ENCODE results near the gene DNASE1L2. TPM values are rescaled to one million over a fixed set of nuclear protein-coding genes. Genes with fewer than 3 reads are reported as not detected.

The DNASE1L2 gene
- 1.6 and 2.2 TPM in 2 replicates for total RNA-seq

GRCh38 chr16:2236337-2237101 lies at the start of gene DNASE1L2:
TSS of gene DNASE1L2 (plus strand) at chr16:2236444. CDS start at chr16:2236817, 373 bp downstream.
- Mint-ChIP-seq H3K27ac (no peak within 1 kb of the TSS), H3K36me3 (ENCODE audit: low read depth) (peaks cover 5% of the 10 kb centered on the region), H3K27me3 (ENCODE audit: insufficient read depth) (peaks cover 2% of the 10 kb centered on the region), H3K9me3 (no peaks in the 10 kb centered on the region), H3K4me1 (ENCODE audit: low read depth) (no peaks in the 10 kb centered on the region), H3K4me3 (no peak within 1 kb of the TSS)
- intact Hi-C loops (cut with micrococcal nuclease), result no loop called here
- no peak for DNase-seq (ENCODE audit: low spot score)

DNA sequence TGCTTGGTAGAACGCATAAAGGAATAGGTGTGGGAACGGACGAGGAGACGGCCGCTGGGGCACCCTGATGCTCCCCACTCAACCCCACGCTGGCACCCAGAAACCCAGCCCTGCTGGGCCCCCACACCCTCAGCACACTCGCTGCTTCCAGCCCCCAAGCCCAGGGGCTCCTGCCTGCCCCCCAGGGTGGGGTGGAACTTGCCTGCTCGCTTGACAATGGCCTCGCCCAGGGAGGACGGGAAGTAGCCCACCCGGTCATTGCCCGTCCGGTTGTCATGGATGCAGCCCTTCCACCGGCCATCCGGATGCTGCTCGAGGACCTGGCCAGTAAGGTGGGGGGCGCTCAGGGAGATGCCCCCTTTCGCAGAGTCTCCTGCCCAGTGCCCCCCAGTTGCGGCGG lies 49.7 kb upstream of the DNASE1L2 start:
- Mint-ChIP-seq H3K9me3 (no peaks in the 10 kb centered on the region), H3K4me1 (ENCODE audit: low read depth) (no peaks in the 10 kb centered on the region), H3K27ac (no peak overlapping the region), H3K36me3 (ENCODE audit: low read depth) (no peaks in the 10 kb centered on the region), H3K4me3 (no peak overlapping the region), H3K27me3 (ENCODE audit: insufficient read depth) (no peaks in the 10 kb centered on the region)
- intact Hi-C loops (cut with micrococcal nuclease), result no loop called here
- no peak for DNase-seq (ENCODE audit: low spot score)

GRCh38 chr16:2187212-2187611 lies 49.0 kb upstream of the DNASE1L2 start:
- intact Hi-C loops (cut with micrococcal nuclease), result no loop called here
- H3K4me1 Mint-ChIP-seq (ENCODE audit: low read depth), result no peaks in the 10 kb centered on the region
- H3K4me3 Mint-ChIP-seq, result no peak overlapping the region
- no peaks in the 10 kb centered on the region for H3K9me3 Mint-ChIP-seq
- H3K27me3 Mint-ChIP-seq (ENCODE audit: insufficient read depth), result peaks cover under 1% of the 10 kb centered on the region
- H3K36me3 Mint-ChIP-seq (ENCODE audit: low read depth), result no peaks in the 10 kb centered on the region
- no peak overlapping the region for H3K27ac Mint-ChIP-seq
- DNase-seq (ENCODE audit: low spot score), result no peak

GRCh38 chr16:2188395-2188794 lies 47.8 kb upstream of the DNASE1L2 start:
- Mint-ChIP-seq H3K9me3 (no peaks in the 10 kb centered on the region), H3K36me3 (ENCODE audit: low read depth) (no peaks in the 10 kb centered on the region), H3K4me1 (ENCODE audit: low read depth) (no peaks in the 10 kb centered on the region), H3K27ac (no peak overlapping the region), H3K27me3 (ENCODE audit: insufficient read depth) (peaks cover 5% of the 10 kb centered on the region), H3K4me3 (no peak overlapping the region)
- no peak for DNase-seq (ENCODE audit: low spot score)
- intact Hi-C loops (cut with micrococcal nuclease), result no loop called here

DNA sequence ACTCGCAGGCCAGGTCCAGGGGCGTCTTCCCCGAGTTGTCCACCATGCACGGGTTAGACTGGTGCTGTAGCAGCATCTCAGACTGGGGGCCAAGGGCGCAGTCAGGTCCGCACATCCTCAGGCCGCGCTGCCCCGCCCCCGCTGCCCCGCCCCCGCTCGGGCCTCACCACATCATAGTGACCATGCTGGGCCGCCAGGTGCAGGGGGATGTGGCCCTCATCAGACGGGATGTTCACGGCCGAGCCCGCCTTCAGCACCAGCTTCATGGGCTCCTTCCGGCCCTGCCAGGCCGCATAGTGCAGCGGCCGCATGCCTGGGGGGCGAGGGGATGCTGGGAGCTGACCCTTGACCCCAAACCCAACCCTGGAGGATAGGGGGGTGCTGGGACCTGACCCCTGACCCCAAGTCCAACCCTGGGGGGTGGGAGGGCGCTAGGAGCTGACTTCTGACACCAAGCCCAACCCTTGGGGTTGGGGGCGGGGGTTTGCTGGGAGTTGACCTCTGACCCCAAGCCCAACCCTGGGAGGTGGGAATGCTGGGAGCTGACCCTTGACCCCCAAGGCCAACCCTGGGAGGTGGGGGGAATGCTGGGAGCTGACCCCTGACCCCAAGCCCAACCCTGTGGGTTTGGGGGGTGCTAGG lies 46.9 kb upstream of the DNASE1L2 start:
- Mint-ChIP-seq H3K9me3 (no peaks in the 10 kb centered on the region), H3K27ac (no peak overlapping the region), H3K27me3 (ENCODE audit: insufficient read depth) (peaks cover 9% of the 10 kb centered on the region), H3K4me1 (ENCODE audit: low read depth) (no peaks in the 10 kb centered on the region), H3K36me3 (ENCODE audit: low read depth) (no peaks in the 10 kb centered on the region), H3K4me3 (no peak overlapping the region)
- intact Hi-C loops (cut with micrococcal nuclease), result no loop called here
- no peak for DNase-seq (ENCODE audit: low spot score)

GRCh38 chr16:2190002-2190658 lies 46.1 kb upstream of the DNASE1L2 start:
- Mint-ChIP-seq H3K4me3 (no peak overlapping the region), H3K9me3 (no peaks in the 10 kb centered on the region), H3K27me3 (ENCODE audit: insufficient read depth) (peaks cover 15% of the 10 kb centered on the region), H3K4me1 (ENCODE audit: low read depth) (no peaks in the 10 kb centered on the region), H3K36me3 (ENCODE audit: low read depth) (no peaks in the 10 kb centered on the region), H3K27ac (no peak overlapping the region)
- intact Hi-C loops (cut with micrococcal nuclease), result loop anchor here (10.0 kb wide), 1 partner anchor 235 kb away; the partner anchor contains the start of gene CCNF
- DNase-seq (ENCODE audit: low spot score), result no peak

DNA sequence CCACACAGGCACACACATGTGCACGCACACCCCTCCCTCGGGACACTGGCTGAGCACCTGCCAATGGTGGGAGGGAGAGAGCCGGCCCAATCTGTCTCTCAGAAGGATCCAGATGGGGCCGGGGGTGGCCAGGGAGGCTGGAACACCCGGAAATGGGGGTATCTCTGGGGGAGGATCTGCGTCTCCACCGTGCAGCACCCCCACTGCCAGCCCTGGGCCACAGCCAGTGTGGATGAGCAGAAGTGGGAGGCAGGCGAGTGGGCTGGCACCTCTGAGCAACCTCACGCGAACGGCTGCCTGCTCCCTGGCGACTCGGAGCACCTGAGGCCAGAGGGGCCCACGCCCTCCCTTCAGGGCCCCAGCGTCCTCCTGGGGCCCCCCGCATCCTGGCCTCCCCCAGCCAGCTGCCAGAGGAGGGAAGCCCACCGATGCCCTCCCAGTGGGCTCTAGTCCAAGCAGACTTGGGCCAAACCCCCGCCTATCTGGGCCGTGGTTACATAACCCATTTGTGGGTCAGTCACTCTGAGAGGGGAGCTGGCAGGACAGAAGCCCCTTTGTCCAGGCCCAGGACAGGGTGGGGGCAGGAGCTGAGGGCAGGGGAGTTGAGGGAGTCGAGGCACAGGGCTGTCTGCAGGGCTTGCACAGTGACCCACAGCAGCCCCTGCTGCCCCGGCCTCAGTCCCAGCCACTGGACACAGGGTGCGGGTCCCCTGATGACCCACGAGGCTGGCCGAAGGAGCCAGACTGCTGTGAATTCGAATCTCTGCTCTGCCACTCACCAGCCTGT lies 45.4 kb upstream of the DNASE1L2 start:
- intact Hi-C loops (cut with micrococcal nuclease), result loop anchor here (10.0 kb wide), 1 partner anchor 234 kb away; the partner anchor contains the start of gene CCNF
- peaks cover 15% of the 10 kb centered on the region for H3K27me3 Mint-ChIP-seq (ENCODE audit: insufficient read depth)
- H3K27ac Mint-ChIP-seq, result no peak overlapping the region
- DNase-seq (ENCODE audit: low spot score), result no peak
- no peaks in the 10 kb centered on the region for H3K36me3 Mint-ChIP-seq (ENCODE audit: low read depth)
- no peaks in the 10 kb centered on the region for H3K9me3 Mint-ChIP-seq
- H3K4me3 Mint-ChIP-seq, result no peak overlapping the region
- H3K4me1 Mint-ChIP-seq (ENCODE audit: low read depth), result no peaks in the 10 kb centered on the region

GRCh38 chr16:2191446-2191706 lies 44.9 kb upstream of the DNASE1L2 start:
- Mint-ChIP-seq H3K36me3 (ENCODE audit: low read depth) (no peaks in the 10 kb centered on the region), H3K4me3 (no peak overlapping the region), H3K27ac (no peak overlapping the region), H3K4me1 (ENCODE audit: low read depth) (no peaks in the 10 kb centered on the region), H3K27me3 (ENCODE audit: insufficient read depth) (peaks cover 15% of the 10 kb centered on the region), H3K9me3 (no peaks in the 10 kb centered on the region)
- intact Hi-C loops (cut with micrococcal nuclease), result loop anchor here (10.0 kb wide), 1 partner anchor 233 kb away; the partner anchor contains the start of gene CCNF
- no peak for DNase-seq (ENCODE audit: low spot score)

- Mint-ChIP-seq H3K27me3 (ENCODE audit: insufficient read depth) (peaks cover 32% of the 10 kb centered on the region), H3K4me1 (ENCODE audit: low read depth) (no peaks in the 10 kb centered on the region), H3K27ac (no peak overlapping the region), H3K4me3 (no peak overlapping the region), H3K9me3 (no peaks in the 10 kb centered on the region), H3K36me3 (ENCODE audit: low read depth) (no peaks in the 10 kb centered on the region)
- intact Hi-C loops (cut with micrococcal nuclease), result loop anchor here (2.0 to 10.0 kb wide), 2 partner anchors 57 to 231 kb away; partner anchors contain the start of genes CCNF and ECI1
- no peak for DNase-seq (ENCODE audit: low spot score)
Observed at GRCh38 chr16:2194166-2194834, 41.9 kb upstream of the DNASE1L2 start.

GRCh38 chr16:2194852-2195321 lies 41.4 kb upstream of the DNASE1L2 start:
- intact Hi-C loops (cut with micrococcal nuclease), result loop anchor here (1.0 to 10.0 kb wide), 4 partner anchors 56 to 306 kb away; partner anchors contain the start of genes CCNF and ECI1
- peak overlapping the region; percentile 15 for H3K4me3 Mint-ChIP-seq
- H3K36me3 Mint-ChIP-seq (ENCODE audit: low read depth), result no peaks in the 10 kb centered on the region

DNA sequence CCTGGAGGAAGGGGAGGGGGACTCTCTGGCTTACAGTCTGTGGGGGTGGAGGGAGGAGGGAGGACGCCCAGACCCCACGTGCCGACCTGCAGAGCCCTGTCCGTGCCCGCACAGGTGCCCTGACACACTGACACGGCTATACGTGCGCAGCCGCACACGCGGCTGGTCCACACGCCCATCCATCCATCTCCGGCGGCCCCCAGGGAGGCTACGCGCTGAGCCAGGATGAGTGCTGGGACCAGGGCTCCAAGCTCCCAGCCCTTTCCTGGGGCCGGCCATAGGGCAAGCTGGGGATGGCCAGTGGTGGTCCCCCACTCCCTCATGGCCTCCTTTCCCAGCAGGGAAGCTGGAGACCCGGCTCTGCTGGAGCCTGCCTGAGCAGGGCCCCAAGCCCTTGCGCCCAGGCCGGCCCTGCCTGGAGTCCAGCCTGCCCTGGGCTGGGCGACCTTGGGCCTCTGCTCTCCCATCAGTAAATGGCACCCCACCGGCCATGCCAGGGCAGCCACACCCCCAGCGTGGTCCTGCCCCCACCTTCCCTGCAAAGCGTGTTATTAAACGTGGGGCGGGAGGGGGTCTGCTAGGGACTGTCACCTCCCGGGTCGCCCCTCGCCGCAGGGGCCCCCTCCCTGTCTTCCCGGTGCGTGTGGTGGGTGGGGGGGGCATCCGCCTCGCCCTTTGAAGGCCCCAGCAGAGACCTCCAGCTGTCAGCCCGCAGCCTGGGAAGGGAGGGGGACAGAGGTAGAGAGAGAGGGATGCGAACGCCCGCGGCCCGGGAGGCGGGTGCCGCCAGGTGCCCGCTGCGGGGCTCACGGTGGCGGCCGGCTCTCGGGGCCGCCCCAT lies 40.7 kb upstream of the DNASE1L2 start:
- no peak for DNase-seq (ENCODE audit: low spot score)
- peaks cover 33% of the 10 kb centered on the region for H3K27me3 Mint-ChIP-seq (ENCODE audit: insufficient read depth)
- no peaks in the 10 kb centered on the region for H3K4me1 Mint-ChIP-seq (ENCODE audit: low read depth)
- H3K4me3 Mint-ChIP-seq, result no peak overlapping the region
- no peak overlapping the region for H3K27ac Mint-ChIP-seq
- intact Hi-C loops (cut with micrococcal nuclease), result loop anchor here (1.0 to 10.0 kb wide), 4 partner anchors 55 to 306 kb away; partner anchors contain the start of genes CCNF and ECI1
- H3K36me3 Mint-ChIP-seq (ENCODE audit: low read depth), result no peaks in the 10 kb centered on the region
- no peaks in the 10 kb centered on the region for H3K9me3 Mint-ChIP-seq

More at GRCh38 chr16:2194852-2195321, 41.4 kb upstream of the DNASE1L2 start:
- DNase-seq (ENCODE audit: low spot score), result peak; percentile 25
- Mint-ChIP-seq H3K27me3 (ENCODE audit: insufficient read depth) (peaks cover 32% of the 10 kb centered on the region), H3K4me1 (ENCODE audit: low read depth) (no peaks in the 10 kb centered on the region), H3K27ac (no peak overlapping the region), H3K9me3 (no peaks in the 10 kb centered on the region)

Measured in activated T-helper 1 cell treated with anti-CD3 and anti-CD28 coated beads, Interleukin-12 subunit alpha, Interleukin-12 subunit beta, Interleukin-2, Interleukin-4 antibody, amounts not matched to agents 30 ng/mL and 10 ng/mL and 1 ng/mL, durations not matched to agents 14 hours and 24 hours and 36 hours (primary cell).